ENCODE results near the gene AK9.
"Not testable (repeated sequence)": the region's sequence is repeated elsewhere in the genome, so short reads cannot be mapped to it uniquely, and the experiment has no call there.

Gene AK9

DNA sequence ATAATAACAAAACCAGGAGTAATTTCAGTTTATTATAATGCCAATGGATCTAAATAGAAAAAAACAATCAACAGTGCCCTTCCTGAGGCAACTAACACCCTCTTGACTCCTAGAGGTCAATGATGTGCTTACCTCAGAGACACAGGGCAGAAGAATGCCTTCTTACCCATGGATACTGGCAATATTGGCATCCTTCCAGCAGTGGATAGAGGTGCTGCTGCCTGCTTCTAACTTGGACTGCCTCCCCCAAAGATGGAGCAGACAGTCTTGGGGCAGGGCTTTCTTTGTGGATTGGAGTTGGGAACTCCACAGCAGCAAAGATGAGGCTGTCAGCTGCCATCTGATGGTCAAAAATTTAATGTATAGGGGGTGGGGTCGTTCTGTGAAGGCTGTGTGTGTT, 78.7 kb downstream of the AK9 start:
- DNase-seq, result no peak

DNA sequence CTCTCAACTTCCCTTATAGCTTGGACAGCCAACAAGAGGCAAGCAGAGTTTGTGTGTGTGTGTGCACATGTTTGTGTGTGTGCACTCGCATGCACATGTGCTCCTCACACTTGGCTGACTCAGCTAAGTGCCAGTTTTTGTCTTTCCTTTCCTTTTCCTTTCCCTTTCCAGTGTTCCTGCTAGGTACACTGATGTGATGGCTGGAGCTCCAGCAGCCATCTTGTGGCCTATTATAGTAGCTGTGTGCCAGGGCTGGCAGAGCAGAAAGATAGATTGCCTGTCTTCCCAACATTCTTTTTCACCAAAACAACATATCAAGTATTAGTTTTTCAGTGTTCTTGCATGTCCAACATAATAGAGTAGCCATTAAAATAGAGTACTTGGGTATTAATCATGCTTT, 79.5 kb downstream of the AK9 start:
- DNase-seq, result no peak

DNA sequence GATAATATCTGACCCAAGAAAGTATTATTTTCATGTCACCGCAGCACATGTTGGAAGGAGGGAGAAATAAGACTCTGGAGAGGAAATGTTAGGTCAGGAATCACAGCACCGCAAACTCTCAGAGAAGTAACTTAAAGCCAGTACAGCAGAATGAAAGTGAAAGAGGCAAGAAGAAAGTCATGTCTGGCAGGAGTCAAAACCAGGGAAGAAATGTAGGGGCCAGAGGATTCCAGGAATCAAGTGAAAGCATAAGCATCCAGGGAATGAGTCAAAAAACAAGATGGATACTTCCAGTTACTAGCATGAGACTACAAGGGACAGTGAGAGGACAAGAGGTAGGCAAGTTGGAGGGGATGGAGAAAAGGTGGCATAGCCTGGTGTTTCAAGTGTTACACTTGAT, 80.4 kb downstream of the AK9 start:
- no peak for DNase-seq

DNA sequence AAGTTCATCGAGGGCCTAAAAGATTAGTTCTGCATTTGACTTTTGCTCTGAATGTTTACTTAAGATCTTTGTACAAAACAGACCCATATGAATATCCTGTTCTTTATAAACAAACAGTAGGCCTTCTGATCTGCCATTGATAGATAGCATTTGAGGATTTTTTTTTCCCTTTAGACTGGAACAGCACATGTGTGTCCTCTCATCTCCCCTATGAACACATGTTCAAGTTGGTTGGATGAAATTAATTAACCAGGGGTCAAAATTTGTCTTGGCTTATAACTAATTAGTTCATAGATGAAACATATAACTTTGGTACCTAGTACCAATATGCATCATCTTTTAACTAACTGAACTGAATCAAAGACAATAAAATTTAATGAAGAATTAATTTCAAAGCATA, 81.3 kb downstream of the AK9 start:
- no peak for DNase-seq

DNA sequence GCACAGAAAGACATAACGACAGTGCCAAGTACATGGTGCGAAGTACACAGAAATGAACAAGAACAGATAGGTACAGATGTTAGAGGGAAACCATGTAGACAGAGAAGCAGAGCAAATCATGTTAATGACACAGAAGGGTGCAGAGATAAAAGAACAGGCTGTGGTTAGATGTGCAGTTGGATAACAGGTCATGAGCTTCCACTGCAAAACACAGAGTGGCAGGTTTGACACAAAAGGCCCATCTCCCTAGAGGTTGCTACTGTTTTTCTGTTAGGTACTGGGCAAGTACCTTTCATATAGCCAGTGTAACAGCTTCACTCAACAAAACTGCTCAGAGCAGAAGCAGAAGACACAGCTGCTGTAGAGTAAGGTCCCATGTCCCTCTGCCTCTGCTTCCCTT, 84.6 kb downstream of the AK9 start:
- DNase-seq, result no peak

DNA sequence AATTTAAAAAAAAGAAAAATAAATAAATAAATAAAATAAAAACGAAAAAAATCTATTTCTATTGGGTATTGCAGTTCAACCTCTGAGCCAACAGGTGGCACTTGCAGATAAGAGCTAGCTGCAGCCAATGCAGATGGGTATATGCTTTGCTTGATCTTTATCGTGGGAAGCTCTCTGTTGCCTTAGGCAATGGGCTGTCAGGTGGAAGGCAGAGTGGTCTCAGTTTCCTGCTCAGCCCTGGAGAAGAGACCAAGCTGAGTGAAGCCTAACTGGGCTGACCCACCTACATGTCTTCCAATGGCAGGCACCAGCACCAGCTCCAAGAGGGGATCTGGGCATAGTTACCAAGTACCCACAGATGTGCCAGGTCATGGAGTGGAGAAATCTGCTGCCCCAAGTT, 95.0 kb downstream of the AK9 start:
- DNase-seq, result no peak

DNA sequence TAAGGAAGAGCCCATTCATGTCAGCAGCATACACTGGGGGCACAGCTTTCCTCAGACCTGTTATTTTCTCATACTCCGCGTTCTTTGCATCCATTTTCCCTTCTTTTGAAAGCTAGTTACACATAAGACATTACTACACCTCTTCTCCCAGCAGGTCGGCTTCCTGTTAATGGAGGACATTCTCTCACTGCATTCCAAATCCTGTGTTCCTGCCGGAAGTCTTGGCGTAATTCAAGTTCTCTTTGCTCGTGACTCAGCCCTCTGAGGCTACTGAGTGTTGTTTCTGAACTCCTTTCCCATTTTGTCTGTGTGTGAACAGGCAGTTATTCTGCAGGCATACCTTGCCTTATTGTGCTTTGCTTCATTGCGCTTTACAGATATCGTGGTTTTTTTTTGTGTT, 110.5 kb downstream of the AK9 start:
- DNase-seq, result no peak

DNA sequence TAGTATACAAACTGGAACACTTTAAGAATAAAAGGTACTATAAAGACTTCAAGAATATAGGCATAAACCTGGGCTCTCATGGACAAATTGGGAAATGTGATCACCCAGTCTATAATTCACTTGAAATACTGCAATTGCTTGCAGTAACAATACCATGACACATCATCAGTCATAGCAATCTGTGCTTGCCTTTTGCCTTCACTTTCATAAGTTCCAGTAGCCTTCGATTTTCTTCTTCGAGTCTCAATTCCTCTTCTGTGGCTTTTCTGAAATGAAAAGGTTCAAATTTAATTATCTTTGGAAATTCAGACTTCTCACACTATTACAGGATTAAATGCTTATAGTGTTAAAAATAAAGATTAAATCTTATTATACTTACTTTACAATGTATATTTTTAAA, 111.6 kb downstream of the AK9 start:
- no peak for DNase-seq

DNA sequence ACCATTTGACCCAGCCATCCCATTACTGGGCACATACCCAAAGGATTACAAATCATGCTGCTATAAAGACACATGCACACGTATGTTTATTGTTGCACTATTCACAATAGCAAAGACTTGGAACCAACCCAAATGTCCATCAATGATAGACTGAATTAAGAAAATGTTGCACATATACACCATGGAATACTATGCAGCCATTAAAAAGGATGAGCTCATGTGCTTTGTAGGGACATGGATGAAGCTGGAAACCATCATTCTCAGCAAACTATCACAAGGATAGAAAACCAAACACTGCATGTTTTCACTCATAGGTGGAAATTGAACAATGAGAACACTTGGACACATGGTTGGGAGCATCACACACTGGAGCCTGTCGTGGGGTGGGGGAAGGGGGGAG, 121.1 kb downstream of the AK9 start:
- DNase-seq, result not testable (repeated sequence)

DNA sequence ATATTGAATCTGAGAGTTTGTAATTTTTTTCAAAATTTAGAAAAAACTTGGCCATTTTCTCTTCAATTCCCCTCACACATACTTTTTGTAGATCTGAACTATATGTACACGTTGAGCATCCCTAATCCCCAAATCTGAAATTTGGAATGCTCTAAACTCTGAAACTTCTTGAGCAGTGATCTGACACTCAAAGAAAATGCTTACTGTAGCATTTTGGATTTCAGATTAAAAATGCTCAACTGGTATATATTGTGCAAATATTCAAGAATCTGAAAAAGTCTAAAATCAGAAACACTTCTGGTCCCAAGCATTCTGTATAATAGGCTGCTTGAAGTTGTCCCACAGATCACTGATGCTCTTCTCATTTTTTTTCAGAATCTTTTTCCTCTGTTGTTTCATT, 129.2 kb downstream of the AK9 start:
- DNase-seq, result no peak

DNA sequence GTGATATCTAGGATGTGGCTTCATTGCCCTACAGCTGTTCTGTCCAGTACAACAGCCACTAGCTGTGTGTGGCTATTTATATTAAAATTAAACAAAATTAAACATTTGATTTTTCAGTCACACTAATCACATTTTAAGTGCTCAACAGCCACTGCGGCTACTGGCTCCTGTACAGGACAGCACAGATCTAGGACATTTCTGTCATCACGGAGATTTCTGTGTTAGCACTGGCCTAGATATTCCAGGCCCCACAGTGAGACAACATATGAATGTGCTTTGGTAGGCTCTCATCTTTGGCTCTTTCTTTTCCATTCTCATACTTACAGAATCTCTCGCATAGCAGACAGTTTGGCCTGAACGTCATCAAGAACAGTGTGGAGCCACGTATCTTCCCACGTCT, 159.6 kb downstream of the AK9 start:
- DNase-seq, result no peak

DNA sequence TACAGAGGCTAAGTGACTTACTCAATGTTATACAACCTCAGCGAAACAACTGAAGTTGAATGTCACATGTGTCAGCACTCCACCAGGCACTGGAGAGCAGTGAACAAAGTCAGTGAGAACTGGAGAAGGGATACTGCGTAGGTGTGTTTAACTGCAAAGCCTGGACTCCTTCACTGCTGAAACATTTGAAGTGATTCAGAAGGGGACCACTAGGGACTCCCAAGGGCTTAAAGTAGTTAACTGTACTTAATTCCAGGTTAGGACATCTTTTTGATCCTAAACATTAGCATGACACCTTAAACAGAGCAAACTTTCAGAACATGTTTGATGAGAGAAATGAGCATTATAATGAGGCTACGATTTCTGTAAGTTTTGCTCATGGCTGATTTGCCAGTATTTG, 163.0 kb downstream of the AK9 start:
- DNase-seq, result no peak

DNA sequence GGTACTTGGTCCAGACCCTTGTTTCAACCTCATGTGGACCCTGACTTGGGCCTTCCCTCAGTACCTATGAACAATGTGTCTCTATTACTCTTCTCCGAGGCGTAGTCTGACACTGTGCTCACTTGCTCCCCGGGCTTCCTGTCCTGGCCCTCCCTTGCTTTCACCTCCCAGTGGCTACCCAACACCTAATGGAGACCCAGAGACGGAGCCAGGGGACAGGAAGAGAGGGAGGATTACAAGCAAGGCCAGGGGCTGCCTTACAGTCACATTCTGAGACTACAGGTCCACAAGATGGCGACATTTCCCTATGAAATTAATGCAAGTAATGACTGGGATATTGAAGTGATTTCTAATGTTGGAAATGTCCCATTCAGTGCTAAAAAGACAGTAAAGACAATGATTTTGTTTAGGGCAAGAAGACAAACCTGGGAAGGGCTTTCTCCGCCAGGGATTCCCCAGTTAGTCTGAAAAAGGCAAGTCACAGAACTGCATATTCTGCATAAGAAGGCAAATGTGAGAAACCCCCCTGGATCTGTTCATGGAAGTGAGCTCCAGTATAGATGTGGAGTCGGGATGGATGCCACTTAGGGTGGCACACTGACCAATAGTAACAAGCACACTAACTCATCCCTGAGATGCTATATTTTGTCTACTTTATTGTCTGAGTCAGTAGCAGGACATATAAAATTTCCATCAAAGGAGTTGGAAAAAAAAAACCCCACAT, 163.9 kb downstream of the AK9 start:
- peak; percentile 11 for DNase-seq

DNA sequence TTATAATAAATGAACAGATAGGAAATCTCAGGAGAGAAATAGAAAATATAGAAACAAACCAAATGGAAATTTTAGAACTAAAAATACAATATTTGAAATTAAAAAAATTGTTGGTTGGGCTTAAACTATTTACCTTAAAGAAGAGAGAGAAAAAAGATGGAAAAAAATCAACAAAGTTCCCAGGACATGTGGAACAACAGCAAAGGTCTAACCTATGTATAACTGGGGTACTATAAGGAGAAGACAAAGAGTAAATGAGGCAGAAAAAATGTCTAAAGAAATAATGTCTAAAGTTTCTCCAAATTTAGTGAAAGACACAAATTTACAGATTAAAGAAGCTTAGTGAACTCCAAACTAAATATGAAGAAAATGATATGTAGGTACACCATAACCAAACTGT, 166.9 kb downstream of the AK9 start:
- DNase-seq, result no peak

DNA sequence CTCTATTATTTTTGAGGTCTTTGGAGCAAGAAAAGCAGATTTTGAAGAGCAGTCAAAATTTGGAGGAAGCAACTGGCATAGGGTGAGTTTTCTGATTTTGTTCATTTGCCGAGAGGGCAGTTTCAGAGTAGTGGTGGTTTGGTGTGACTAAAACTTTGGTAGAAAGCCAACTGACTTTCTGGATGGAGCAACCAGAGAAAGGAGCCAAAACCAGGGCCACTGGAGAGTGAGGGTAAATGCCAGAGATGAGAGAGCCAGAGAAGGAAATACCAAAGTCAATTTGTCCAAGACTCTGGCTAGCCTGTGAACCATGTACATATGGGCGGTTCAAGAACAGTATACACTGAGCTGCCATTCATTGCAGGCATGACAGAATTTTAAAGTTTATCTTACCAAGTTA, 167.5 kb downstream of the AK9 start:
- no peak for DNase-seq

DNA sequence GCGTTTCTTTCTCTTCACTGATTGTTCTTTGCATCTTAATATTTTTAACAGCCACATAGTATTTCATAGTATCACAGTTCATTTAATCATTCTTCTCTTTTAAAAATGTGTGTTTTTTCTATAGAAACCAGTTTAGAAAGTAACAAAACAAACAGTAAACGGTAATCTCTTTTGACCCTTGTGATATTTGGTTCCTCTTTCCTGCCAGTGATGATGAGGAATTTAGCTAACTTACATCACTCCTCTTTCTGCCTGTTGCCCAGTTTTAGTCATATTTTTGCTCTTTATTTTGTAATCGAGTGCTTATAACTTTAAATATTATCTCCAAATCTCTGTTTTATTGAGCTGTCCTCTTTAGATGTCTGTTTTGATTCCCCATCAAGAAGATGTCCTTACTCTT, 169.9 kb downstream of the AK9 start:
- no peak for DNase-seq

DNA sequence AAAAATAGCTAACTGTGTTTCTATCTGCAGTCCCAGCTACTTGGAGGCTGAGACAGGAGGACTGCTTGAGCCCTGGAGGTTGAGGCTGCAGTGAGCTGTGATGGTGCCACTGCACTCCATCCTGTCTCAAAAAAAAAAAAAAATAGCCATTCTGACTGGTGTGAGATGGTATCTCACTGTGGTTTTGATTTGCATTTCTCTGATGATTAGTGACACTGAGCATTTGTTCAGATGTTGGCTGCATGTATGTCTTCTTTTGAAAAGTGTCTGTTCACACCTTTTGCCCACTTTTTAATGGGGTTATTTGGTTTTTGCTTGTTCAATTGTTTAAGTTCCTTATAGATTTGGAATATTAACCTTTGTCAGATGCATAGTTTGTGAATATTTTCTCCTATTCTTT, 171.4 kb downstream of the AK9 start:
- not testable (repeated sequence) for DNase-seq

DNA sequence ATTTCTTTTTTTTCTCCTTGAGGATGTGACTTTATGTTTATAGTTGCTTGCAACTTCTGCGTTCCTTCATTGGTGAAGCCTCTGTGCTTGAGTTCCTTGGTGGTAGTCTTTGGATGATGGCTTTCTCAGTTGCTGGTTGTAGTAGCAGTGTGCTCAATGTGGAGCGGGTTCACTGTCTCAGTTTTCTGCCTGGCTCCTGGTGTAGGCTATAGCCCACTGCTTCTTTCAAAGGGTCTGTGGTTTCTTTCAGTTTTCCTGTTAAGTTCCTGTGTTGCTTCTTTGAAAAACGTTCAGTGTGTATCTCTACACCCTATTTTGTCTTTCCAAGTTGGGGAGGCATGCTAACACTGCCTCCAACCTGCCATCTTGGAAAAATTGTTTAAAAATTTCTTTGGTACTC, 174.1 kb downstream of the AK9 start:
- no peak for DNase-seq

DNA sequence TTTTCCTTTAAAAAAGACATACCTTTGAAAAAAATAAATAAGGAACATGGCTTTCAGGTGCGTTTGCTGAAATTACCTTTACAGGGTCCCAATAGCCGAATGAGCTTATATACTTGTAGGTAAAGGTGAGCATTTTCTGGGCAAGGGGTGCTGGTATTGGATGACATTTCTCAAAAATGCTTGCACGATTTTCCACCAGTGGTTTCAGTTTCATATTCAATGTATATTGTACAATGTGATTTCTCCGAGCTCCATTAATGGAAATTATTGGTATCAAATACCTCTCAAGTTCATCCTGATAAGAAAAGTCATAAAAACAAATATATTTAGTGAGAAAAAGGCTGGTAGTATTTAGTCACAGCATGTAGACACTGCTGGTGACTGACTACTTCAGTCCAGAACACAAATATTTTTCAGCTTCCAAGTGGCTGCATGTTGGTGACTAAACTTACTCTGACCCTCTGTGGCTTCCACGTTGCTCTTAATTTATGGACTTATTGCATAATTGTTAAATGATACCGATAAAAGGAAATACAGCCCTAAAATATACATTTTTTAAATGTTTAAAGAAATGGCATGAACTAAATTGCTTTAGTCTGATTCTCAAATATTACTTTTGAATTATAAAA, 175.1 kb downstream of the AK9 start:
- no peak for DNase-seq

DNA sequence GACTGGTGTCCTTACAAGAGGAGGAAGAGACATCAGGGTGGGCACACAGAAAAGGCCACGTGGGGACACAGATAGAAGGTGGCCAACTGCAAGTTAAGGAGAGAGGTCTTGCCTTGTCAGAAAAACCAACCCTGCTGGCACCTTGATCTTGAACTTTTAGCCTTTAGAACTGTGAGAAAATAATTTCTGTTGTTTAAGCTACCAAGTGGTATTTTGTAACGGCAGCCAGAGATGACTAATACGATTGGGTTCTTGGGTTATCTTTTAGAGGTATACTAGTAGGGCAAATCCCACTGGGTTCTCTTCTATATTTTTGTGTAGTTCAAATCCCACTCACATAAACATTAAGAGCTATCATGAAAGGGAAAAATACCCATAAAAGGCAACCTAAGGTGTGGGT, 176.1 kb downstream of the AK9 start:
- no peak for DNase-seq

DNA sequence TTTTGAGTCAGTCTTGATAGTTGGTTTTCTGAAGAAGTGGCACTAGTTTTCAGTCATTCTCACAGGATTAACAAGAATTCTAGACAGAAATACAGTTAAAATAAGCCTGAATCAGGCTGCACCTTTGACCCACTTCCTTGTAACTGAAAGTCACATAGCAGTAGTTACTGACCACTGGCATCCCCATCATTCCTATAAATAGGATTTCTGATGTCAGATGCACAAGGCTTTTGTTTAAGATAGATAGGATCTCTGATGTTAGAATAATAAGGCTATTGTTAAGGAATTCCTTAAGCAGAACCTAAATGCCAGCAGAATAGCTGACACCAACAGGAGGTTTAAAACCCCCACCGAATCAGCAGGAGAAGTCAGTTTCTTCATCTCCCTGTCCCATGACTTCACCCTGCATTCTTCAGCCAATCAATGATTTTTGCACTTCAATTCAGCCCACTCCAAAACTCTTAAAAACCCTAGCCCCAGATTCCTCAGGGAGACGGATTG, 177.4 kb downstream of the AK9 start:
- no peak for DNase-seq

DNA sequence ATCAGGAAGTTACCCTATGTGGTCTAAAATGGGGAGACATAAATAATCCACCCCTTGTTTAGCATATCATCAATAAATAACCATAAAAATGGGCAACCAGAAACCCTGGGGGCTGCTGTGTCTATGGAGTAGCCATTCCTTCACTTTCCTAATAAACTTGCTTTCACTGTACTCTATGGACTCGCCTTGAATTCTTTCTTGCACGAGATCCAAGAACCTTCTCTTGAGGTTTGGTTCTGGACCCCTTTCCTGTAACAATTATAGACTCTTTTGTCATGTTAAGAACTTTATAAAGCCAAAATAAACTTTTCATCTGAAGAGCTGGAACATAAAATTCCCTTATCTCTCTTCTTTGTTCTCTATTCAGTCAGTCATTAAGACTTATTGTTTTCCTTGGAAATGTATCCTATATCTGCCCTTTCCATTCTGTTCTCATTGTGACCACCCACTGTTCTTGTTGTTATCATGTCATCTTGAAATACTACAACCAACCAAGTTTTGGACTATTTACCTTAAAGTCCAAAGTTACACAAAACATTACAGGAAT, 178.7 kb downstream of the AK9 start:
- DNase-seq, result no peak

DNA sequence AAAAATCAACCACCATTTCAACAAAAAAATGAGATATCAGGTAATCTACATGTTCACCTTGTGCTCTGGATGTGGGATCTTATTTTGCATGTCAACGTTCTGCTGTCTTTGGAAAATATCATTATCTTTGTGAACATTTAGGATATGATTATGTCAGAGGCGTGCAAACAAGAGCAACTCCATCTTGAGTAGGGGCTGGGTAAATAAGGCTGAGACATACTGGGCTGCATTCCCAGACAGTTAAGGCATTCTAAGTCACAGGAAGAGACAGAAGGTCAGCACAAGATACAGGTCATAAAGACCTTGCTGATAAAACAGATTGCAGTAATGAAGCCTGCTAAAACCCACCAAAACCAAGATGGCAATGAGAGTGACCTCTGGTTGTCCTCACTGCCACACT, 179.2 kb downstream of the AK9 start:
- no peak for DNase-seq

DNA sequence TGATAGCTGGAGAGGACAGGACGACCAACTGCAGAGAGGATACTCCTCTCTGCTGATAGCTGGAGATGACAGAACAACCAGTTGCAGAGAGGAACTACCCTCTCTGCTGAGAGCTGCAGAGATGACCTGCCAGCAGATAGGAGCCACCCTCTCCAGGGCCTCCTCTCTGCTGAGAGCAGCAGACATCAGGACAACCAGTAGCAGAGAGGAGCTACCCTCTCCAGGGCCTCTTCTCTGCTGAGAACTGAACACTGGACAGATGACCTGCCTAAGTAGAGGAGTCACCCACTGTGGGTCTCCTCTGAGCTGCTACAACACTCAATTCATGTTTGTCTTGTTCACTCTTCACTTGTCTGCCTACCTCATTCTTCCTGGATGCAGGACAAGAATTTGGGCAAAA, 180.6 kb downstream of the AK9 start:
- no peak for DNase-seq

Data from stimulated activated CD4-positive, alpha-beta T cell treated with anti-CD3 and anti-CD28 coated beads, Interleukin-12 subunit alpha, Interleukin-12 subunit beta, amount 100 ng/mL, for 4 hours (primary cell).